KG1 (cell line): ENCODE results near the gene SLC9A8.
"Not testable (repeated sequence)": the region's sequence is repeated elsewhere in the genome, so short reads cannot be mapped to it uniquely, and the experiment has no call there.

Experiments
- DNase-seq: peaks from one replicate; lab custom pipeline; 2025; lab: John Stamatoyannopoulos, UW

SLC9A8 gene

GRCh38 chr20:49812507-49813304, at the start of gene SLC9A8:
Gene SLC9A8 (plus strand): TSS chr20:49812828. CDS start chr20:49812923, 95 bp downstream.
- DNase-seq, result peak; percentile 78

GRCh38 chr20:49762940-49763766, 49.5 kb upstream of the SLC9A8 start:
- DNase-seq, result no peak

- DNase-seq, result no peak
These were observed 47.3 kb upstream of the SLC9A8 start for GRCh38 chr20:49765413-49765736.

GRCh38 chr20:49765846-49766541, 46.6 kb upstream of the SLC9A8 start:
- no peak for DNase-seq

GRCh38 chr20:49766979-49767521, 45.6 kb upstream of the SLC9A8 start:
- DNase-seq, result no peak

- peak; percentile 82 for DNase-seq
These were observed 44.2 kb upstream of the SLC9A8 start for GRCh38 chr20:49768204-49769047.

GRCh38 chr20:49769048-49769581, 43.5 kb upstream of the SLC9A8 start:
- no peak for DNase-seq

GRCh38 chr20:49770634-49771033, 42.0 kb upstream of the SLC9A8 start:
- DNase-seq, result no peak

GRCh38 chr20:49774213-49774612, 38.4 kb upstream of the SLC9A8 start:
- not testable (repeated sequence) for DNase-seq

GRCh38 chr20:49775229-49775693, 37.4 kb upstream of the SLC9A8 start:
- DNase-seq, result no peak

- no peak for DNase-seq
These were observed 32.7 kb upstream of the SLC9A8 start for GRCh38 chr20:49779972-49780371.

- no peak for DNase-seq
These were observed 31.0 kb upstream of the SLC9A8 start for GRCh38 chr20:49781676-49782075.

- DNase-seq, result not testable (repeated sequence)
These were observed 30.2 kb upstream of the SLC9A8 start for GRCh38 chr20:49782439-49782838.

GRCh38 chr20:49783021-49783995, 29.3 kb upstream of the SLC9A8 start:
- DNase-seq, result not testable (repeated sequence)

GRCh38 chr20:49784291-49784690, 28.3 kb upstream of the SLC9A8 start:
- DNase-seq, result no peak

- DNase-seq, result no peak
These were observed 27.3 kb upstream of the SLC9A8 start for GRCh38 chr20:49785149-49785851.

GRCh38 chr20:49785852-49786175, 26.8 kb upstream of the SLC9A8 start:
- peak; percentile 41 for DNase-seq

- DNase-seq, result no peak
These were observed 26.4 kb upstream of the SLC9A8 start for GRCh38 chr20:49786196-49786595.

- DNase-seq, result no peak
These were observed 25.8 kb upstream of the SLC9A8 start for GRCh38 chr20:49786668-49787370.
